IPS-NIHi11 (cell line): ENCODE data around the gene CASK.

Experiments
- DNase-seq: peaks from one replicate; pipeline ENCODE4 v3.0.0; 2012; ENCODE audit warnings: mixed read lengths, low spot score

CASK gene, protein sequence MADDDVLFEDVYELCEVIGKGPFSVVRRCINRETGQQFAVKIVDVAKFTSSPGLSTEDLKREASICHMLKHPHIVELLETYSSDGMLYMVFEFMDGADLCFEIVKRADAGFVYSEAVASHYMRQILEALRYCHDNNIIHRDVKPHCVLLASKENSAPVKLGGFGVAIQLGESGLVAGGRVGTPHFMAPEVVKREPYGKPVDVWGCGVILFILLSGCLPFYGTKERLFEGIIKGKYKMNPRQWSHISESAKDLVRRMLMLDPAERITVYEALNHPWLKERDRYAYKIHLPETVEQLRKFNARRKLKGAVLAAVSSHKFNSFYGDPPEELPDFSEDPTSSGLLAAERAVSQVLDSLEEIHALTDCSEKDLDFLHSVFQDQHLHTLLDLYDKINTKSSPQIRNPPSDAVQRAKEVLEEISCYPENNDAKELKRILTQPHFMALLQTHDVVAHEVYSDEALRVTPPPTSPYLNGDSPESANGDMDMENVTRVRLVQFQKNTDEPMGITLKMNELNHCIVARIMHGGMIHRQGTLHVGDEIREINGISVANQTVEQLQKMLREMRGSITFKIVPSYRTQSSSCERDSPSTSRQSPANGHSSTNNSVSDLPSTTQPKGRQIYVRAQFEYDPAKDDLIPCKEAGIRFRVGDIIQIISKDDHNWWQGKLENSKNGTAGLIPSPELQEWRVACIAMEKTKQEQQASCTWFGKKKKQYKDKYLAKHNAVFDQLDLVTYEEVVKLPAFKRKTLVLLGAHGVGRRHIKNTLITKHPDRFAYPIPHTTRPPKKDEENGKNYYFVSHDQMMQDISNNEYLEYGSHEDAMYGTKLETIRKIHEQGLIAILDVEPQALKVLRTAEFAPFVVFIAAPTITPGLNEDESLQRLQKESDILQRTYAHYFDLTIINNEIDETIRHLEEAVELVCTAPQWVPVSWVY

DNA sequence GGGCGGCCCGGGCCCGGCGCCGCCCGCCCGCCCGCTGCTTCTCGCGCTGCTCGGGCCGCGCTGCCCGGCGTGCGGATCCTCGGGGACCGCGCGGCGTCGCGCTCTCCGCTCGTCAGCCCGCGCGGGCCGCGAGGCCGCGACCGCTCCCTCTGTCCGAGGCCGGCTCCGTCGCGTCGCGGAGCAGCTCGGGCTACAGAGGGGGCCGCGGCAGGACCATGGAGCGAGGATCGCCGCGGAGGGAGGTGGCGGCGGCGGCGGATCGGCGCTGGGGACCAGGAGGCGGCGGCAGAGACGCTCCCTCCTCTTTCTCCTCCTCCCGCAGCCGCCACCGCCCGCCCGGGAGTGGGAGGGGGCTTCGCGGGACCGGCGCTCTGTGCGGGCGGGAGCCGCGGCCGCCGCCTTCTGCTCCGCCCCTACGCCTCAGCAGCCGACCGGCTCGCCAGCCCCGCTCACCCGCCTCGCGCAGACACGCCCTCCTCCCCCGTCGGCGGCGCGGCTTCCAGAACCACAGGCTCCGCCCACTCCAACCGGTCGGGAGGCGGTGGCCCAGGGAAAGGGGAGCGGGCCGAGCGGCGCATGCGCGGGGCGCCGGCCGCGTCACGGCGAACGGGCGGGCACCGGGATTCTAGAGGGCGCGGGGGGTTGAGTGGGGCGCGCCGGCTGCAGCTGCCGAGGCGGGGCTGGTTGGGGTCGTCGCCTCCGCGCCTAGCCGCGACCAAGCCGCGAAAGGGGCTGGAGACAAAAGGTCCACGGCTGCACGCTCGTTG is at the start of gene CASK:
Gene CASK (minus strand): TSS at position 344 of the 767 bp plus-strand sequence. CDS start 566 bp downstream, outside the sequence.
- peak; percentile 86 for DNase-seq

GRCh38 chrX:41971346-41971745 is 48.0 kb upstream of the CASK start:
- no peak for DNase-seq

DNA sequence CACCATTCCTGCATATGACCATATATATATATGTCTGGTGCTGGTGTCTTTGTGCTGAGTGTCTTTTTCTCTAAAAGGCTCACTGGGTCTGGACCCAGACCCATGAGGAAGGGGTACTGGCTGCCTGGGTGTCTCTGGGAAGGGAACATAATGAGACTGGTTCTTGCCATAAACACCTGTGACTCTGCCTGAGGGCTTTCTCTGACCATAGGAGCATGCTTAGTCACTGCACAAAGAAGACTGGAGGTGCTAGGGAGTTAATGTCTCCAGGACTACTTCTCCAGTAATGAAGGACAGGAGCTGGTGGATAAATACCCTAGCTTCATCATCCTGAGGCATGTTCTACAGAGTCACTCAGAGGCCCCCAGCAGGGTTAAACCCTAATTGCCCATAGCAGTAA is 47.1 kb upstream of the CASK start:
- DNase-seq, result no peak

DNA sequence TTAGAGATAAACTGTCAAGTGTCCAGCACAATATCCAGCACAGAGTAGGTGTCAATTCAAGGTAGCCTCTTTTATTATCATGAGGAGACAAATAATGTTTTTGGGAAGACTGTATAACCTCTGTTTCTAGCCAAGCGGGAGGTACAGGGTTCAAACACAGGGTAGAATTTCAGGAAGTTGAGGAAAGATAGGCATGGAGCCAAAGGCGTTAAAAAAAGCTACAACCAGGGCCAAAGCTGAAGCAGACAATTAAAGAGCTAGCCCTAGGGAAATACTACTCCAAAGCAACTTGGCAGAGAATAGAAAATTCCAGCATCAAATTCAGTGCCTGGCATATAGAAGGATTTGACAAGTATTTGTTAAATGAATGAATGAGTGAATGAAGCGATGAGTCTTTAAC is 40.0 kb upstream of the CASK start:
- DNase-seq, result no peak

DNA sequence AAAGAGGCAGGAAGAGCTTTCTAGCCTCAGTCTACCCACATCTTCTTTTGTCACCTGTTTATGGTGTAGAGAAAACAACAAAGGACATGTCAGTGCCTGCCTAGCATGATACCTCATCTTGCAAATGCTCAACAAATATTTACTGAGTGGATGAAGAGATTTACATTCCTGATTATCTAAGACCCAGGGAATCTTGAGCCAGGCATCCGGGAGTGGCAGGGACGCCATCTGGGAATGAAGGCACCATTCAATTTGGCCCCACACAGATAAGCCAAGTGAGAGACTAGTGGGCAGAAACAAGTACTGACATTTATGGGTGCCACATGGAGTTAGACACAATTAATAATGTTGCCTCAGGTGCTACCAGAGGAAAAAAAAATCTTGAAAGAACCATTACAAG is 36.8 kb upstream of the CASK start:
- no peak for DNase-seq

GRCh38 chrX:41958861-41959260 is 35.5 kb upstream of the CASK start:
- DNase-seq, result no peak

DNA sequence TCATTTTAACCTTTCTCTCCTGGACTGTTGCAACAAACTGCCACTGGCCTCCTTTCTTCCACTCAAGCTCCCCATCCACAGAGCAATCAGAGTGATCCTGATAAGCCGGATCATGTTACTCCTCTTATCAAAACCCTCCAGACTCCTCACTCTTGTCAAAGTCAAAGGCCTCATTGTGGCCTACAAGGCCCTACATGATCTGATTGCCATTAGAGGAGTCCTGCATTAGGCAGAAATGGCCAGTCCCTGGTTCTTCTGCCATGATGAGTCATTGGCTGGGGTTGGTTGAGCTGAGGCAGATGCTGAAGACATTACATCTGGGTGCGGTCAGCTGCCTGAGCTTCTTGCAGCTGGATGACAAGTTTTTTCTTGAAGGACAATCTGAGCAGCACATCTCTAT is 32.7 kb upstream of the CASK start:
- no peak for DNase-seq

DNA sequence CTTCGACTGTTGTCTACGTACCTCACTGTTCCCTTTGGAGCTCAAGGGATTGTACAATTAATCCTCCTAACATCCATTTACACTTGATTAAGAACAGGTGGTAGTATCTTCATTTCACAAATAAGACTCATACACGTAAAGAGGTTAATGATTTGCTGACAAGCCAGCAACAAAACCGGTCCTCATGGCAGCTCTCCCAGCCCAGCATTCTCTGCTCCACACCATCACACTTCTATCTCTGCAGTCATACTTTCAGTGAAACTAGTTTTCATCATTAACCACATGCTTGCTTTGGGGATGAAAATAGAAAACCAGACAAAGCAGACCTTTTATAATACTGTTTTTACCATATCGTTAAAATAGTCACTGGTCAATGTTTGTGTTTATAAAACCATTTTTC is 28.7 kb upstream of the CASK start:
- DNase-seq, result no peak

GRCh38 chrX:41946989-41947612 is 23.7 kb upstream of the CASK start:
- DNase-seq, result no peak

- no peak for DNase-seq
These were observed 22.9 kb upstream of the CASK start for GRCh38 chrX:41946235-41946634.

DNA sequence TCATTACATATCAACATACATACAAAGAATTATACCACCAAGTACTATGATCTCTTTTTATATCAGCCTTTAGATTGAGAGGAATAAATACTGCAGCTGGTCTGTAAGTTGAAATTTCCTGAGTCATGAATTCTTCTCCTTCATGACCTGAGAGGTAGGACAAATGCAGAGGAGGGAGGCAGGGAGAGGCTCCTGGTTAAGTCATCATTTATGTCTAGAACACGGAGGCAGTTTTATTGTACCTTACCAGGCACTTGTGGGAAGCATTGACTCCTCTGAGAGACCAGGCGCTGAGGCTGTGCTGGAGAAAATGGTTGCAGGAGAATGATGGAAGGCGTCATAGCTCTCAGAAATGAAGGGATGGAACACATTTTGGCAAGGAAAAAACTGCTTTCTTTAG is 12.5 kb upstream of the CASK start:
- no peak for DNase-seq

DNA sequence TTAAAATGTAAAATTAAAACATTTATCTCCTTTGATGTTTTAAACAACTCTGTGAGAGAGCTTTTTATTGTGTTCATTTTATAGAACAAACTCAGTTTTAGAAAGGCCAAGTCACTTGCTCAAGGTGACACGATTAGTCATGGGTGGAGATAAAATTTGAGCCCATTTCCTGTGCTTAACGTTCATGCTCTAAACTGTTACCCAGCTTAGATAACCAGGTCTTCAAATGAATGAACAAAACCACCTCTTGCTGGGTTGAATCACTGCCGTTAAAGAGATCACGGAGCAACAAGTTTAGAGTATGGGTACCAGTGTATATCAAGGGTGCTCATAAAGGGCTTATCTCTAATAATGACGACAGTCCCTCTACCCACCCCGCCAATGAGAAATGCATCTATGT is 10.2 kb upstream of the CASK start:
- DNase-seq, result no peak

DNA sequence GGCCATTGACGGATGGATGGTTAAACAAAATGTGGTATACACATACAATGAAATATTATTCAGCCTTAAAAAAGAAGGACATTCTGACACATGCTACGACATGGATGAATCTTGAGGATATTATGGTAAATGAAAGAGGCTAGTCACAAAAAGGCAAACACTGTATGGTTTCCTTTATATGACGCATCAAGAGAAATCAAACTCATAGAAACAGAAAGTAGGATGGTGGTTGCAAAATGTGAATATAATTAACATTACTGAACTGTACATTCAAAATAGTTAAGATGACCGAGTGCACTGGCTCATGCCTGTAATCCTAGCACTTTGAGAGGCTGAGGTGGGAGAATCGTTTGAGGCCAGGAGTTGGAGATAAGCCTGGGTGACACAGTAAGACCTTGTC is 9.5 kb upstream of the CASK start:
- DNase-seq, result no peak

DNA sequence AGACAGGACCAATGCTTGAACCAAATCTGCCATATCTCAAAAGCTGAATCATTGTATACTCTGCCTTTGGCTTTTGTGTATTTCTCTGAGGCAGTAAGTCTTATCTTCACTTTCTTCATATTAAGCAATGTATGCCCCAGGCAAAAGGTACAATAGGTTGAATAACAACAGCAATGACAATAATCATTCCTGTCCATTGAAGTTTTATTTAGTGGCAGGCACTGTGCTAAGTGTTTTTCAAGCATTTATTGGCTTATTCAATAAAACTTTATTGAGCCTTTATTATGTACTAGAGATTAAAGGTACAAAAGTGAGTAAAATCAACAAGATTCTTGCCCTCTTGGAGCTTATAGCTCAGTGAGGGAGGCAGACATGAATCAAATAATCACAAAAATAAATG is 8.2 kb upstream of the CASK start:
- no peak for DNase-seq

GRCh38 chrX:41923978-41924683 is 777 bp upstream of the CASK start:
- DNase-seq, result peak; percentile 13

GRCh38 chrX:41922431-41923151 is 763 bp downstream of the CASK start:
- DNase-seq, result peak; percentile 15

GRCh38 chrX:41921492-41922430 is 1.6 kb downstream of the CASK start:
- DNase-seq, result no peak

- DNase-seq, result no peak
These were observed 3.5 kb downstream of the CASK start for GRCh38 chrX:41919870-41920269.

GRCh38 chrX:41917517-41917916 is 5.8 kb downstream of the CASK start:
- no peak for DNase-seq
